IPS-20b (cell line): ENCODE results near the gene H1-8.

Source experiments
- H3K27ac ChIP-seq: one replicate; pipeline ENCODE4 v1.5.1; 2013; ENCODE audit warnings: low read length
- H3K27me3 ChIP-seq: 2 replicates; pipeline ENCODE4 v1.6.1; 2013; ENCODE audit warnings: mild to moderate bottlenecking, low read length, inconsistent platforms; ENCODE audit not compliant: insufficient read depth
- H3K36me3 ChIP-seq: 2 replicates; pipeline ENCODE4 v1.6.1; 2013; ENCODE audit warnings: low read depth, mild to moderate bottlenecking, inconsistent platforms, low read length, moderate library complexity; ENCODE audit not compliant: insufficient read depth
- H3K4me1 ChIP-seq: 2 replicates; pipeline ENCODE4 v1.6.1; 2013; ENCODE audit warnings: mild to moderate bottlenecking, control low read depth, inconsistent platforms, low read length, moderate library complexity; ENCODE audit not compliant: insufficient read depth
- H3K4me3 ChIP-seq: 2 replicates; pipeline ENCODE4 v1.5.1; 2013; ENCODE audit warnings: mild to moderate bottlenecking, low read length, inconsistent platforms
- H3K9ac ChIP-seq: 2 replicates; pipeline ENCODE4 v1.6.1; 2013; ENCODE audit warnings: low read depth, mild to moderate bottlenecking, inconsistent platforms, low read length, moderate library complexity
- H3K9me3 ChIP-seq: 2 replicates; pipeline ENCODE4 v1.6.1; 2013; ENCODE audit warnings: mild to moderate bottlenecking, low read depth, low read length, inconsistent platforms; ENCODE audit not compliant: insufficient read depth

H1-8 gene

GRCh38 chr3:129560269-129560787, 17.4 kb downstream of the H1-8 start:
- no peak overlapping the region for H3K4me3 ChIP-seq

DNA sequence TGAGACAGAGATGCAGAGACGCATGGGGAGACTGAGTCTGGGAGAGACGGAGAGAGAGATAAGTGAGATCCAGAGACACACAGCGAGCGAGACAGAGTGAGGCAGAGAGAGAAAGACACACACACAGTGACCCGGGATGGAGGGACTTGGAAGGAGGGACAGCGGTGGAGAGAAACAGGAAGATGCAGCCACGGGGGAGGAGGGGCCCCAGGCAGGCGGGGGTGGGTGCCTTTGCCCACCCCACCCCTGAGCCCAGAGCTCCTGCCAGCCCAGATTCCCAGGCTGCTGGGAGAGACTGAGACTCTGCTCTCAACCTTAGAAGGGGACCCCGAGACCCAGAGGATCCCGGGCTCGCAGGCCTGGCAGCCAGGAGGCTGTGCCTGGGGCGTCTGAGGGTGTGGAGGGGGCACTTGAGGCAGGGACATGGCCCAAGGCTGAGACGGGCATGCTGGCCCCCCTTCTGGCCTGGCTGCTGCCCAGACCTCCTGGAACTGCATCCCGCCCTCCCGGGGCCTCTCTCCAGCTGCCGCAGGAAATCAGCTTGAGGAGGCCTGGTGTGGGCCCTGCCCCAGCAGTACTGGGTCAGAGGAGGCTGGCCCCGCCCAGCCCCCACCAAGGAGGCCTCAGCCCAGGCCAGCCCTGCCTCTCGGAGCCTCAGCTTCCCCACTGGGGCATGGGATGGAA, 18.1 kb downstream of the H1-8 start:
- Histone ChIP-seq H3K9ac (no peak overlapping the region), H3K4me3 (no peak overlapping the region), H3K9me3 (no peaks in the 10 kb centered on the region), H3K27ac (no peak overlapping the region), H3K4me1 (peaks cover 13% of the 10 kb centered on the region), H3K36me3 (peaks cover 7% of the 10 kb centered on the region; the same call in 1 of the 2 replicates), H3K27me3 (no peaks in the 10 kb centered on the region)

More at GRCh38 chr3:129560269-129560787, 17.4 kb downstream of the H1-8 start:
- Histone ChIP-seq H3K9me3 (no peaks in the 10 kb centered on the region), H3K36me3 (peaks cover 7% of the 10 kb centered on the region; the same call in 1 of the 2 replicates), H3K27me3 (no peaks in the 10 kb centered on the region), H3K27ac (no peak overlapping the region), H3K4me1 (peaks cover 13% of the 10 kb centered on the region), H3K9ac (no peak overlapping the region)

DNA sequence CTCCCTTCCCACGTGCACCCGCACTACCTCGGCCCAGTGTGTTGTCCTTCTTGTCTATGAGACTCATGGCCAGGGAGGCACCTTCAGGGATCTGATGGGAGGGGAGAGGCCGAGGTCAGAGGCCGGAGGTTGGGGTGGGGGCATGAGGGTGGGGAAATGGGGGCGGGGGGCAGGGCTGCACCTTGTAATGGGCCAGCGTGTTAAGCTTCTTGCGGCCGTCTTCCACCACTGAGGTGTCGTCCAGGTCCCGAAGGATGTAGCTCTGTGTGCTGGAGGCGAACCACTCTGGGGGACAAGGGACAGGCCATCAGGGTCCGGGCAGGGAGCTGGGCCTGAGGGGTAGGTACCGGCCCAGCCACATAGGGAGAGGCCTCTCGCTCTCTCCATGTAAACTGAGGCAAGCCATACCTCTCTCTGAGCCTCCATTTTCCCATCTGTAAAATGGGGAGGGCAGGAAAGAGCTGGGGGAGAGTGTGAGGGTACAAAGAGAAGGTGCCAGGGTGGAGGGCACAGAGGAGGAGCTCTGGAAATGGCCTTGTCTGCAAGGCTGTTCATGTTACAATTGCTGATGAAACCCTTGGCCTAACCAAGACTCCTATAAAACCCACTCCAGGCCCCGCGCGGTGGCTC, 18.8 kb downstream of the H1-8 start:
- Histone ChIP-seq H3K27me3 (no peaks in the 10 kb centered on the region), H3K27ac (no peak overlapping the region), H3K4me3 (no peak overlapping the region), H3K9me3 (no peaks in the 10 kb centered on the region), H3K36me3 (peaks cover 7% of the 10 kb centered on the region; the same call in 1 of the 2 replicates), H3K4me1 (peaks cover 11% of the 10 kb centered on the region), H3K9ac (no peak overlapping the region)

DNA sequence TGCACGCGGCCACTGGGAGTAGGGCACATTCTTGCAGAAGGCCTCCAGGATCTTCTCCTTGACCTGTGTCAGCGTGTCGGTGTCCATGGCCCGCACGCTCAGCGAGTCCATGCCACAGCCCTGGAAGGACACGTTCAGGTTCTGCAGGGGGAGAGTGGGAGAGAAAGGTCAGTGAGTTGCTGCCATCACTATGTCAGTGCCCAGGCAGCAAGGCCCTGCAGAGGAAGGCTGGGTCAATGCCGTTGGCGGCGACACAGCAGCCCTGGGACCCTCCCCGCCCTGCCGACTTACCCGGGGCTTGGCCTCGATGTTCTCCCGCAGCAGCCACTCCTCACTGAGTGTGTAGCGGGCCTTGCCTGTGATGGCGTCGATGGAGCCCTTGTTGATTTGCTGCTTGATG, 19.8 kb downstream of the H1-8 start:
- Histone ChIP-seq H3K36me3 (peaks cover 7% of the 10 kb centered on the region; the same call in 1 of the 2 replicates), H3K9me3 (no peaks in the 10 kb centered on the region), H3K27ac (no peak overlapping the region), H3K4me1 (peaks cover 4% of the 10 kb centered on the region), H3K9ac (no peak overlapping the region), H3K4me3 (no peak overlapping the region), H3K27me3 (no peaks in the 10 kb centered on the region)

- no peak overlapping the region for H3K27ac ChIP-seq
- no peaks in the 10 kb centered on the region for H3K27me3 ChIP-seq
Observed at GRCh38 chr3:129563332-129563731, 20.4 kb downstream of the H1-8 start.

GRCh38 chr3:129563850-129564535, 21.0 kb downstream of the H1-8 start:
- no peak overlapping the region for H3K4me3 ChIP-seq
- peaks cover 7% of the 10 kb centered on the region; the same call in 1 of the 2 replicates for H3K36me3 ChIP-seq
- H3K27me3 ChIP-seq: no peaks in the 10 kb centered on the region
- no peak overlapping the region for H3K27ac ChIP-seq
- H3K9ac ChIP-seq: no peak overlapping the region
- peaks cover 4% of the 10 kb centered on the region for H3K4me1 ChIP-seq
- H3K9me3 ChIP-seq: no peaks in the 10 kb centered on the region

More at GRCh38 chr3:129563332-129563731, 20.4 kb downstream of the H1-8 start:
- peaks cover 4% of the 10 kb centered on the region for H3K4me1 ChIP-seq
- no peak overlapping the region for H3K4me3 ChIP-seq
- H3K36me3 ChIP-seq: peaks cover 7% of the 10 kb centered on the region; the same call in 1 of the 2 replicates
- no peak overlapping the region for H3K9ac ChIP-seq
- no peaks in the 10 kb centered on the region for H3K9me3 ChIP-seq

DNA sequence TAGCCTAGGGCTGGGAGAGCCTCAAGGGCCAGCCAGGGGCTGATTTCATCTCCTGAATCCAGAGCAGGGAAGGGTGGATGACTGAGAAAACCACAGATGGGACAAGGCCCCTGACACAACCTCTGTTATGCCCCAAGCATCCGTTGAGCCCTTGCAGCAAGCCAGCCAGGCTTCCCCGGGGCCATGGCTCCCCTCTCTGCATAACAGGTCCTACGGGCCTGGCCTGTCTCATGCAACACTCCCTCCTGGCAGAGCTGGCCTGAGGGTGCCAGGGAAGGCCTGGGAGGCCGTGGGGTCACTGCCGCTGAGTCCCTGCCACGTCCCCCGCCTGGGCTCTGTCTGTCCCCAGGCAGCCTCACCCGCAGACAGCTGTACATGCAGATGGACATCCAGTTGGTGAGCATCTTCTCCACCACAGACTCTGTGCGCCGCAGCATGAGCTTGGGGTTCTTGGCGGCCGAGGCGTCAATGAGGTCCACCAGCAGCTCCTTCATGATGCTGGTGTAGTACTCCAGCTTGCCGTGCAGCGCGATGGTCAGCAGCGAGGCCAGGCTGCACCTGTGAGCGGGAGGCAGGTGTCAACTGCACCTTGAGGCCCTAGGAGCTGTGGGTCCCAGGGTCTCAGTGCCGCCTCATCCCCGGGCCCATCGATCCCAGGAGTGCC, 22.1 kb downstream of the H1-8 start:
- peaks cover 7% of the 10 kb centered on the region; the same call in 1 of the 2 replicates for H3K36me3 ChIP-seq
- H3K4me3 ChIP-seq: no peak overlapping the region
- no peak overlapping the region for H3K9ac ChIP-seq
- H3K27ac ChIP-seq: no peak overlapping the region
- H3K9me3 ChIP-seq: no peaks in the 10 kb centered on the region
- H3K4me1 ChIP-seq: peaks cover 4% of the 10 kb centered on the region
- no peaks in the 10 kb centered on the region for H3K27me3 ChIP-seq

DNA sequence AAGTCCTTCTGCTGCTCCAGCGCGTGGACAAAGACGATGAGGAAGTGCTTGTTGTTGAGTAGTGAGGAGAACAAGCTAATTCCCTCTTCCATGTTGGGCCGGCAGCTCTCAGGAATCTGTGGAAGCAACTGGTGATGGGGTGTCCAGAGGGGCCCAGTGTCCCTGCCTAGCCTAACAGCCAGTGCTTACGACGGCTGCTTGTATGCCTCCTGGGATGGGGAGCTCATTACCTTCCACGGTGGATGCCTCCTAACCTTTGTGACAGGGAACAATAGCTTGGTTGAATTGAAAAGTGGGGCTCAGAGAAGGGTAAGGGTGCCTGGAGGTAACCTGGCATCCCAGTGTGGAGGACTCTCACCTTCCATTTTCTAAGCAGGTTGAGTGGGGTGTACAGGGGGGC, 22.9 kb downstream of the H1-8 start:
- Histone ChIP-seq H3K36me3 (peaks cover 7% of the 10 kb centered on the region; the same call in 1 of the 2 replicates), H3K4me1 (no peaks in the 10 kb centered on the region), H3K27me3 (no peaks in the 10 kb centered on the region), H3K9me3 (no peaks in the 10 kb centered on the region), H3K9ac (no peak overlapping the region), H3K27ac (no peak overlapping the region), H3K4me3 (no peak overlapping the region)

GRCh38 chr3:129567176-129567705, 24.3 kb downstream of the H1-8 start:
- H3K9ac ChIP-seq: no peak overlapping the region
- H3K27me3 ChIP-seq: no peaks in the 10 kb centered on the region
- H3K4me3 ChIP-seq: no peak overlapping the region
- H3K36me3 ChIP-seq: peaks cover 6% of the 10 kb centered on the region; the same call in 1 of the 2 replicates
- no peaks in the 10 kb centered on the region for H3K9me3 ChIP-seq
- no peaks in the 10 kb centered on the region for H3K4me1 ChIP-seq
- H3K27ac ChIP-seq: no peak overlapping the region

GRCh38 chr3:129567939-129568338, 25.0 kb downstream of the H1-8 start:
- Histone ChIP-seq H3K27me3 (no peaks in the 10 kb centered on the region), H3K27ac (no peak overlapping the region), H3K4me3 (no peak overlapping the region), H3K9ac (no peak overlapping the region), H3K9me3 (no peaks in the 10 kb centered on the region), H3K4me1 (peaks cover 2% of the 10 kb centered on the region; the same call in 1 of the 2 replicates), H3K36me3 (no peaks in the 10 kb centered on the region)

DNA sequence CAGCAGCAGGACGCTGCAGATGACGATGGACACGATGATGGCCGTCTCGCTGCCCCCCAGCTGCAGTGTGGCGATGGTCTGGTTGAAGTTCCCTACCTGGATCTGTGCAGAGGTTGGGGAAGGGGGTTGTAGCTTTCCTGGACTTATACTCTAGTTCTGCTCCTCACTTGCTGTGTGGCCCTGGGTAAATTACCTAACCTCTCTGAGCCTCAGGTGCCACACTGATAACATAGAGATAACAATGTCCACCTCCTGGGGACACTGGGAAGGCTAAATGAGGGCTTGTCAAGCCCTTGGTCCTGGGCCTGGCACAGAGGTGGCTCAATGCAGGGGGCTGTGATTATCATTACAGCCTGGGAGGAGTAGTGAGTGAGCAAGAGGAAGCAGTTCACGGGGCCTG, 26.9 kb downstream of the H1-8 start:
- H3K27ac ChIP-seq: no peak overlapping the region
- H3K36me3 ChIP-seq: no peaks in the 10 kb centered on the region
- no peak overlapping the region for H3K4me3 ChIP-seq
- H3K9ac ChIP-seq: no peak overlapping the region
- H3K4me1 ChIP-seq: peaks cover 3% of the 10 kb centered on the region; the same call in 1 of the 2 replicates
- no peaks in the 10 kb centered on the region for H3K9me3 ChIP-seq
- no peaks in the 10 kb centered on the region for H3K27me3 ChIP-seq
